Right atrium auricular region (tissue), 2 donors: ENCODE data around the gene AP2A2. TPM values are rescaled to one million over a fixed set of nuclear protein-coding genes. Genes with fewer than 3 reads are reported as not detected.

Experiments
- DNase-seq: peaks from one replicate; pipeline ENCODE4 v3.0.0-alpha.2; 2019; ENCODE audit warnings: low spot score
- H3K27ac ChIP-seq, 2 donors: fragments of 200-600 bp; sonication (generic); 1 replicate in 1 of 2; 2 replicates in 1 of 2; pipeline ENCODE4 v1.5.1; 2016 to 2019
- H3K27me3 ChIP-seq, 2 donors: fragments of 200-600 bp; sonication (generic); one replicate each; pipeline versions ENCODE4 v1.5.1 to v1.6.0; 2017 to 2019
- H3K36me3 ChIP-seq: fragments of 200-600 bp; sonication (generic); one replicate; pipeline ENCODE4 v1.5.1; 2016
- H3K4me1 ChIP-seq, 2 donors: fragments of 200-600 bp; sonication (generic); one replicate each; pipeline versions ENCODE4 v1.5.1 to v1.6.0; 2017 to 2019
- H3K4me3 ChIP-seq, 2 donors: fragments of 200-600 bp; sonication (generic); 1 replicate in 1 of 2; 2 replicates in 1 of 2; pipeline ENCODE4 v1.5.1; 2017 to 2019; ENCODE audit warnings: mild to moderate bottlenecking in 1 of 2, moderate library complexity in 1 of 2
- H3K9me3 ChIP-seq, 2 donors: fragments of 200-600 bp; sonication (generic); one replicate each; pipeline ENCODE4 v1.5.1; 2019
- total RNA-seq, 2 donors: library from RNA; depleted of rRNA; stranded (reverse); fragments of >200 nt; gene quantifications; one replicate each; pipeline ENCODE4 v1.1.0, GENCODE V29; 2016
- TF ChIP-seq, protein P1 (sequence below), 2 donors: fragments of 200-600 bp; sonication (generic); IDR thresholded peaks; one replicate each; pipeline ENCODE4 v1.5.1; 2019; ENCODE audit warnings: antibody characterized with exemption in 2 of 2

The AP2A2 gene
- total RNA-seq, 2 donors from 2014 or later, result 28.8 to 41.7 TPM

DNA sequence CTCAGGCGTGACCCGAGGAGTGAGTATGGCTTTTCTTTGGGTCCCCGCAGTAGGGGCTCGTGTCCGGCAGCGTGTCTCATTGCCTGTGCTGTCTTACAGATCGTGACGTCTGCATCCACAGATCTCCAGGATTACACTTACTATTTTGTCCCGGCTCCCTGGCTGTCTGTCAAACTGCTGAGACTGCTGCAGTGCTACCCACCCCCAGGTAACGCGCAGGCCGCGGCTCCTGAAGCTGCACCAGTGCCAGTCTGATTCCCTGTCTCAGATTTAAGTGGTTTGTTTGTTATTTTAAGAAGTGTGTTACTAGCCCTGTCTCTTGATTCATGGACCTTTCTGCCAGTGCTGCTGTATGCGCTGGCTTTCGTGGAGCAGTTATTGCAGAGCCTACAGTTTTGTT is 58.9 kb downstream of the AP2A2 start:
- TF ChIP-seq, protein P1, sequence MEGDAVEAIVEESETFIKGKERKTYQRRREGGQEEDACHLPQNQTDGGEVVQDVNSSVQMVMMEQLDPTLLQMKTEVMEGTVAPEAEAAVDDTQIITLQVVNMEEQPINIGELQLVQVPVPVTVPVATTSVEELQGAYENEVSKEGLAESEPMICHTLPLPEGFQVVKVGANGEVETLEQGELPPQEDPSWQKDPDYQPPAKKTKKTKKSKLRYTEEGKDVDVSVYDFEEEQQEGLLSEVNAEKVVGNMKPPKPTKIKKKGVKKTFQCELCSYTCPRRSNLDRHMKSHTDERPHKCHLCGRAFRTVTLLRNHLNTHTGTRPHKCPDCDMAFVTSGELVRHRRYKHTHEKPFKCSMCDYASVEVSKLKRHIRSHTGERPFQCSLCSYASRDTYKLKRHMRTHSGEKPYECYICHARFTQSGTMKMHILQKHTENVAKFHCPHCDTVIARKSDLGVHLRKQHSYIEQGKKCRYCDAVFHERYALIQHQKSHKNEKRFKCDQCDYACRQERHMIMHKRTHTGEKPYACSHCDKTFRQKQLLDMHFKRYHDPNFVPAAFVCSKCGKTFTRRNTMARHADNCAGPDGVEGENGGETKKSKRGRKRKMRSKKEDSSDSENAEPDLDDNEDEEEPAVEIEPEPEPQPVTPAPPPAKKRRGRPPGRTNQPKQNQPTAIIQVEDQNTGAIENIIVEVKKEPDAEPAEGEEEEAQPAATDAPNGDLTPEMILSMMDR (IDR thresholded peaks at IDR 0.05), result no peak
- no peaks in the 10 kb centered on the region for H3K27me3 ChIP-seq
- H3K4me3 ChIP-seq, result no peak overlapping the region
- peaks cover 0 to 9% of the 10 kb centered on the region in 2 donors for H3K4me1 ChIP-seq
- DNase-seq, result no peak
- no peaks in the 10 kb centered on the region for H3K9me3 ChIP-seq
- no peak overlapping the region for H3K27ac ChIP-seq
- peaks cover 72% of the 10 kb centered on the region for H3K36me3 ChIP-seq

GRCh38 chr11:985406-985805 is 59.7 kb downstream of the AP2A2 start:
- H3K27ac ChIP-seq, result no peak overlapping the region
- TF ChIP-seq, protein P1 (IDR thresholded peaks at IDR 0.05), result no peak
- peaks cover 0 to 6% of the 10 kb centered on the region in 2 donors for H3K4me1 ChIP-seq
- no peaks in the 10 kb centered on the region for H3K9me3 ChIP-seq
- no peak for DNase-seq
- peaks cover 79% of the 10 kb centered on the region for H3K36me3 ChIP-seq
- H3K27me3 ChIP-seq, result no peaks in the 10 kb centered on the region
- no peak overlapping the region for H3K4me3 ChIP-seq

GRCh38 chr11:985848-986247 is 60.2 kb downstream of the AP2A2 start:
- Histone ChIP-seq H3K36me3 (peaks cover 79% of the 10 kb centered on the region), H3K27me3 (no peaks in the 10 kb centered on the region), H3K27ac (no peak overlapping the region), H3K4me3 (no peak overlapping the region), H3K4me1 (peaks cover 0 to 2% of the 10 kb centered on the region in 2 donors), H3K9me3 (no peaks in the 10 kb centered on the region)
- TF ChIP-seq, protein P1 (IDR thresholded peaks at IDR 0.05), result no peak
- no peak for DNase-seq

DNA sequence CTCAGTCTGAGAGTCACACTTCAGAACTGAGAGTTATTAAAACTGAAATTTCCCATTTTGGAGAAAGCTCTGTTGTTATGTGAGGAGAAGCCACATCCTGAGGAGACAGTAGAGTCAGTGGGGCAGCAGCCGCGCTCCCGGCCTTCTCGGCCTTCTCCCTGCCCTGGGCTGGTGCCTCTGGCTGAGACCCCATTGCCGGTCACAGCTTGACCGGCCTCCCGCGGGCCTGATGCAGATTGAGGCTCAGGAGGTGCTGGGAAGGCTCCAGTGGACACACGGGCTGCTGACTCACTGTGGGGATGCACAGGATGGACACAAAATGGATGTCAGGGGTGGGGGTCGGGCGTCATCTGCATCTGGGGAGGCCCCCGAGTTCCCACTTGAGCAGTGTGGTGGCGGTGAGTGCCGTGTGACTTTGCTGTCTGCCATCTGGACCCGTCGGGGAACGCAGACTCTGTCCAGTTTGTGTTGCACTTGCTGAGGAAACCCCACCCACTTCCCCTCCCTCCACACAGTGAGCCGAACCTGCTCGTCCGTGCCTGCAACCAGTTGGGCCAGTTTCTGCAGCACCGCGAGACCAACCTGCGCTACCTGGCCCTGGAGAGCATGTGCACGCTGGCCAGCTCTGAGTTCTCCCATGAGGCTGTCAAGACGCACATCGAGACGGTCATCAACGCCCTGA is 60.7 kb downstream of the AP2A2 start:
- Histone ChIP-seq H3K4me1 (no peaks in the 10 kb centered on the region), H3K27ac (no peak overlapping the region), H3K9me3 (no peaks in the 10 kb centered on the region), H3K27me3 (no peaks in the 10 kb centered on the region), H3K4me3 (no peak overlapping the region), H3K36me3 (peaks cover 75% of the 10 kb centered on the region)
- TF ChIP-seq, protein P1 (IDR thresholded peaks at IDR 0.05), result no peak
- DNase-seq, result no peak

DNA sequence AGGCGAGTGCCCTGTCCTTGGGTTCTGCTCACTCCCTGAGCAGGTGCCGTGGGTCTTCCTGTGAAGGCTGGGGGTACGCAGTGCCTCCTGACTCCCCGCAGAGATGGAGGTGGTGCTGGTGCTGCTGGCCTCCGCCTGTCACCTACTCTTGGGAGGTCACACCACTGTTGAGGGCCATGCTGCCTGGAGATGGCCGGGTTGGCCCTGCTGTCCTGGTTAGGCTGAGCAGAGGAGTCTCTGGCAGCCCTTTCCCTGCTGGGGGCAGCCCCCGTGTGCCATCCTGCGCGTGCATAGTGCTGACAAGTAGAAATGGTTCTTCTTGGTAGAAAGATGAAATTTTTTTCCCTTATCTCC is 61.3 kb downstream of the AP2A2 start:
- TF ChIP-seq, protein P1 (IDR thresholded peaks at IDR 0.05), result no peak
- no peak overlapping the region for H3K27ac ChIP-seq
- no peaks in the 10 kb centered on the region for H3K27me3 ChIP-seq
- no peaks in the 10 kb centered on the region for H3K4me1 ChIP-seq
- H3K36me3 ChIP-seq, result peaks cover 70% of the 10 kb centered on the region
- H3K4me3 ChIP-seq, result no peak overlapping the region
- no peaks in the 10 kb centered on the region for H3K9me3 ChIP-seq
- no peak for DNase-seq

DNA sequence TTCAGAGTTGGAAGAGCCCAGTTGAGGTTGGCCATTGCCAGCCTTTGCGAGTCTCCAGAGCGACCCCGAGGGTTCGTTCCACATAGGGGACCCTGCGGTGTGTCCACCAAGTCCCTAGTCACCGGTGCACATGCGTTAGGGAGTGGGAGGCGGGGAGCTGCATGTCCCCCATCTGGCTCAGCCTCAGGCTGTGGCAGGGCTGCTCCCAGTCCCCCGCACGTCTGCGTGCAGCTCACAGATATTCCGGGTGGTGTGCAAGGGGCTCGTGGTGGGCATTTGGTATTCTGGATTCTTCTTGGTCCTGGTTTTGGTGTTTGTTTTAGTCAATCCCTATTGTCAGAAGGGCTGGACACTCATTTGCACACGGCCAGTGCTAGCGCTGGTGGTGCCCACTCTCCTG is 62.0 kb downstream of the AP2A2 start:
- Histone ChIP-seq H3K27me3 (no peaks in the 10 kb centered on the region), H3K4me3 (no peak overlapping the region), H3K27ac (no peak overlapping the region), H3K4me1 (no peaks in the 10 kb centered on the region), H3K9me3 (no peaks in the 10 kb centered on the region), H3K36me3 (peaks cover 75% of the 10 kb centered on the region)
- DNase-seq, result no peak
- TF ChIP-seq, protein P1 (IDR thresholded peaks at IDR 0.05), result no peak
